Mesothelial cell of epicardium (in vitro differentiated cells): ENCODE data around the gene CEP83. TPM values are rescaled to one million over a fixed set of nuclear protein-coding genes. Genes with fewer than 3 reads are reported as not detected.

Experiments used
- DNase-seq, 2 experiments: peaks; one replicate each; pipeline ENCODE4 v3.0.0; 2021; ENCODE audit warnings: low spot score in 2 of 2; ENCODE audit not compliant: unreplicated experiment in 2 of 2
- H3K27ac Mint-ChIP-seq: 2 replicates; pipeline ENCODE4 v1.8.0; 2021; ENCODE audit warnings: mixed read lengths
- H3K27me3 Mint-ChIP-seq: 2 replicates; pipeline ENCODE4 v1.8.0; 2021; ENCODE audit warnings: low read depth, mixed read lengths
- H3K36me3 Mint-ChIP-seq: 2 replicates; pipeline ENCODE4 v1.8.0; 2021; ENCODE audit warnings: mixed read lengths
- H3K4me1 Mint-ChIP-seq: 2 replicates; pipeline ENCODE4 v1.8.0; 2021; ENCODE audit warnings: mixed read lengths
- H3K4me3 Mint-ChIP-seq: 2 replicates; pipeline ENCODE4 v1.8.0; 2021; ENCODE audit warnings: mild to moderate bottlenecking, moderate library complexity, mixed read lengths
- H3K9me3 Mint-ChIP-seq: 2 replicates; pipeline ENCODE4 v1.8.0; 2021; ENCODE audit warnings: mixed read lengths
- CTCF ChIP-seq: fragments of 200-600 bp; sonication (generic); IDR thresholded peaks from one replicate; pipeline ENCODE4 v1.5.0; 2021; ENCODE audit warnings: antibody characterized with exemption; ENCODE audit not compliant: unreplicated experiment
- total RNA-seq: library from RNA; stranded (reverse); gene quantifications from 3 replicates; pipeline ENCODE4 v1.2.1, GENCODE V29; 2021

Gene CEP83
- total RNA-seq, 1 donor from 2014 or later, result 28.9 TPM

GRCh38 chr12:94272280-94272679 lies 187.4 kb downstream of the CEP83 start:
- Mint-ChIP-seq H3K27ac (no peak overlapping the region), H3K9me3 (no peaks in the 10 kb centered on the region), H3K4me3 (no peak overlapping the region), H3K36me3 (no peaks in the 10 kb centered on the region), H3K27me3 (peaks cover 7% of the 10 kb centered on the region), H3K4me1 (peaks cover 29% of the 10 kb centered on the region)
- no peak for TF ChIP-seq CTCF
- no peak for DNase-seq

DNA sequence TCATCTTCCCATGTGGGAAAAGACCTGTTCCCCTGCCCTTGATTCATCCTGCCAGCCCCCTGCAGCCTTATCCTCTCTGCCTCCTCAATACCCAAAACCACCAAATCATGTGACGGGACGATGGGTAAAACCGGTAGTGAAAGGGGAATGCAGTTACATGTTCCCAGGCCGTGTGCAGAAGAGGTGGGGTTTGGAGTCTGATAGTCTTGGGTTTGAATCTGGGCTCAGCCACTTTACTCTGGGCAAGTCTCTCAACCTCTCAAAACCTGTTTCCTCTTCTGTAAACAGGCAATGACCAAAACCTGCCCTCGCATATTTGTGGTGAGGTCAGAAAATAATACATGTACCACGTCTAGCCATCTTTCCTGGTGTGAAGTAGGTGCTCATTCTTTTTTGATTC lies 188.3 kb downstream of the CEP83 start:
- Mint-ChIP-seq H3K36me3 (no peaks in the 10 kb centered on the region), H3K27me3 (peaks cover 7% of the 10 kb centered on the region), H3K4me1 (peaks cover 36% of the 10 kb centered on the region), H3K27ac (no peak overlapping the region), H3K4me3 (no peak overlapping the region), H3K9me3 (no peaks in the 10 kb centered on the region)
- DNase-seq, result no peak
- no peak for TF ChIP-seq CTCF

DNA sequence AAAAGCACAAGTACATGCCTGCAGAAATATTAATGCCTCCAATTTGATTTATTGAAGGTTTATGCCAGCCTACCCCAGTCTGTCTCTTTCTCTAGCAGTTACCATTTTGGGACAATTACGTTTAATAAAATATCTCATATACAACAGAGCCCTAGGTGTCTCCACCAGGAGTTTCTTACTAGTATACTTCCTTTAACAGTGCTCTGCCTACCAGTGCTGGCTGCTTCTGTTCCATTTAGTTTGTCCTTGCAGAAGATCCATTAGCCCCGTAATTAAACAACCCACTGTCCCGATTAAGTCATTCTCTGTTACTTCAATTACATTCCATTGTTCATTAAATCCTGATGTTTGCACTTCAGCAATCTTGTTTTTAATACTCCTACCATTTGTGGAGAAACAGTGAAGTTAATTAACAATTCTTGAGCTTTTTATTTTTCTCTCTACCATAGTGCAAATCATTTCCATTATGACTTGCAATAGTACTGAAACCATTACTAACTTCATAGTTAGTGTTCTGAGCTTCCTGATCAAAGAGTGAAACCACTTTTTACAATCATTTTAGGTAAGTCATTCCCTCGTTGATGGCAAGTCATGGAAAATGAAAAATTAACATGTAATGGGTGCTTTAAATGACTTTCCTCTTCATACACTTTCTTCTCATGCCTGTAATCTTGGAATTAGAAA lies 190.2 kb downstream of the CEP83 start:
- DNase-seq, result no peak
- H3K4me1 Mint-ChIP-seq, result peaks cover 52% of the 10 kb centered on the region
- TF ChIP-seq CTCF, result no peak
- no peaks in the 10 kb centered on the region for H3K36me3 Mint-ChIP-seq
- H3K27me3 Mint-ChIP-seq, result peaks cover 11% of the 10 kb centered on the region
- H3K27ac Mint-ChIP-seq, result no peak overlapping the region
- H3K9me3 Mint-ChIP-seq, result no peaks in the 10 kb centered on the region
- H3K4me3 Mint-ChIP-seq, result no peak overlapping the region

GRCh38 chr12:94267921-94268471 lies 191.7 kb downstream of the CEP83 start:
- TF ChIP-seq CTCF, result no peak
- H3K9me3 Mint-ChIP-seq, result no peaks in the 10 kb centered on the region
- no peaks in the 10 kb centered on the region for H3K36me3 Mint-ChIP-seq
- peaks cover 11% of the 10 kb centered on the region for H3K27me3 Mint-ChIP-seq
- H3K4me3 Mint-ChIP-seq, result no peak overlapping the region
- H3K27ac Mint-ChIP-seq, result peak overlapping the region; percentile 64
- DNase-seq, result no peak
- H3K4me1 Mint-ChIP-seq, result peaks cover 64% of the 10 kb centered on the region

DNA sequence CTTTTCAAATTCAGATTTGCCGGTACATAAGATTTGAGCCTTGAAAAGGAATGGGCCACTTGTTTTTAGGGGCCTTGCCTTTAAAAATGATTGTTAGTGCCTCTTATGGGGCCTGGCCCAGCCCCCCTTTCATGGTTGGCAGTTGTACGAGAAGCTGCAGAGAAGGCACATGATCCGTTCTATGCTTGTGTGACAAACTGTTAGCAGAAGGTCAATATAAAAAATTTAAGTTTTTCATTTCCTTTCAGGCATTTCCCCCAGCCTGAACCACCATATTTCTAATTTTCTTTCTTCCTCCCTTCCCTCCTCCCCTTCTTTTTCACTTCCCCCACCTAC lies 192.2 kb downstream of the CEP83 start:
- TF ChIP-seq CTCF, result no peak
- no peaks in the 10 kb centered on the region for H3K36me3 Mint-ChIP-seq
- H3K9me3 Mint-ChIP-seq, result no peaks in the 10 kb centered on the region
- H3K4me1 Mint-ChIP-seq, result peaks cover 69% of the 10 kb centered on the region
- H3K27ac Mint-ChIP-seq, result peak overlapping the region; percentile 94
- DNase-seq, result no peak
- H3K27me3 Mint-ChIP-seq, result peaks cover 10% of the 10 kb centered on the region
- H3K4me3 Mint-ChIP-seq, result no peak overlapping the region
